Activated T-helper 17 cell treated with anti-CD3 and anti-CD28 coated beads, Interleukin-2, amount 50 U/mL, for 72 hours (primary cell): ENCODE measurements around the gene CATSPERE. TPM values are rescaled to one million over a fixed set of nuclear protein-coding genes. Genes with fewer than 3 reads are reported as not detected.

ENCODE experiments used
- ATAC-seq: fragments of 150-1000 bp; cut with Tn5 transposase; replicated peaks from 2 replicates; pipeline ENCODE4 v1.10.0; 2021; ENCODE audit warnings: mild to moderate bottlenecking, moderate library complexity
- H3K27ac Mint-ChIP-seq: one replicate; pipeline ENCODE4 v1.8.0; 2022; ENCODE audit warnings: mixed read lengths
- H3K27me3 Mint-ChIP-seq: one replicate; pipeline ENCODE4 v1.8.0; 2022; ENCODE audit warnings: mixed read lengths
- H3K36me3 Mint-ChIP-seq: one replicate; pipeline ENCODE4 v1.8.0; 2022; ENCODE audit warnings: low read depth, mild to moderate bottlenecking, mixed read lengths
- H3K4me1 Mint-ChIP-seq: one replicate; pipeline ENCODE4 v1.8.0; 2022; ENCODE audit warnings: mixed read lengths
- H3K4me3 Mint-ChIP-seq: one replicate; pipeline ENCODE4 v1.8.0; 2022; ENCODE audit warnings: mild to moderate bottlenecking, mixed read lengths
- H3K9me3 Mint-ChIP-seq: one replicate; pipeline ENCODE4 v1.8.0; 2022; ENCODE audit warnings: mixed read lengths
- total RNA-seq, 2 donors: library from RNA; stranded (reverse); gene quantifications; one replicate each; pipeline ENCODE4 v1.2.3, GENCODE V29; 2022

The CATSPERE gene
- total RNA-seq, 2 donors from 2014 or later = 0.53 to 0.69 TPM

DNA sequence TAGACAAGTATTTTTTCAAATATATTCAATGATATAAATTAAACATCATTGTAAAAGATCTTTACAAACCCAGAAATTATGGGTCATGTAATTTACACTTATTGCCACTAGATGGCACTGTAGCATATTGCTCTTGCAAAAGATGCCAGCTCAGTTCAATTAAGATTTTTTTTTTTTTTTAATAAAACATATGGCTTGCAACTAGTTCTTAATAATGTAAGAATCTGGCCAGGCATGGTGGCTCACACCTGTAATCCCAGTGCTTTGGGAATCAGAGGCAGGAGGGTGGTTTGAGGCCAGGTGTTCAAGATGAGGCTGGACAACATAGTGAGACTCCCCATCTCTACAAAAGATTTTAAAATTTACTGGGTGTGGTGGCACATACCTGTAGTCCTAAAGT, 142.4 kb downstream of the CATSPERE start:
- H3K9me3 Mint-ChIP-seq = peaks cover 3% of the 10 kb centered on the region
- no peak overlapping the region for H3K27ac Mint-ChIP-seq
- no peaks in the 10 kb centered on the region for H3K36me3 Mint-ChIP-seq
- H3K27me3 Mint-ChIP-seq = peaks cover 13% of the 10 kb centered on the region
- ATAC-seq = no peak
- H3K4me1 Mint-ChIP-seq = peaks cover 11% of the 10 kb centered on the region
- H3K4me3 Mint-ChIP-seq = no peak overlapping the region

DNA sequence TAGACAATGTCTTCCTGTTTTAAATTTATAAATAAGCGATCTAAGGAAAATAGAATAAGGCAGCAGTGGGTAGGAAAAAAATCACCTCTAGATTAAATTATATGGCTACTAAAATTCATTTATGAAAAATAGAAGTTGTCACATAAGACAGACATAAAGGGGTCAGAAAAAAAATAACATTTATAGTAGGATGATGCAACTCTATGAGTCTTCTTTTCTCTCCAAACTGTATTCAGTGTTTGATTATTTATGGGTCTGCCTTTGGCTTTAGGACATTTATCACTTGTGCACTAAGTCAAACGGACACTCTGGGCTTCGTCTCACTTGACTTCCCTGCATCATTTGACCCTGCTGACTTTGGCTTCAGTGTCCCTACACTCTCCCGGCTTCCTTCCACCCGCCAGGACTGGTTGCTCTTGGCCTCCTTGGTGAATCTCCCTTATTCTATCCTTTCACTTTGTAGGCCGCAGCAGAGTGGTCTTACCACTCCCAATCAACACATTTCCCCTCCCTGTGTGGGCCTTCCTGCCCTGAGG, 144.8 kb downstream of the CATSPERE start:
- H3K4me3 Mint-ChIP-seq = no peak overlapping the region
- H3K27ac Mint-ChIP-seq = peak overlapping the region; percentile 69
- no peak for ATAC-seq
- peaks cover 14% of the 10 kb centered on the region for H3K27me3 Mint-ChIP-seq
- H3K36me3 Mint-ChIP-seq = no peaks in the 10 kb centered on the region
- no peaks in the 10 kb centered on the region for H3K4me1 Mint-ChIP-seq
- no peaks in the 10 kb centered on the region for H3K9me3 Mint-ChIP-seq

DNA sequence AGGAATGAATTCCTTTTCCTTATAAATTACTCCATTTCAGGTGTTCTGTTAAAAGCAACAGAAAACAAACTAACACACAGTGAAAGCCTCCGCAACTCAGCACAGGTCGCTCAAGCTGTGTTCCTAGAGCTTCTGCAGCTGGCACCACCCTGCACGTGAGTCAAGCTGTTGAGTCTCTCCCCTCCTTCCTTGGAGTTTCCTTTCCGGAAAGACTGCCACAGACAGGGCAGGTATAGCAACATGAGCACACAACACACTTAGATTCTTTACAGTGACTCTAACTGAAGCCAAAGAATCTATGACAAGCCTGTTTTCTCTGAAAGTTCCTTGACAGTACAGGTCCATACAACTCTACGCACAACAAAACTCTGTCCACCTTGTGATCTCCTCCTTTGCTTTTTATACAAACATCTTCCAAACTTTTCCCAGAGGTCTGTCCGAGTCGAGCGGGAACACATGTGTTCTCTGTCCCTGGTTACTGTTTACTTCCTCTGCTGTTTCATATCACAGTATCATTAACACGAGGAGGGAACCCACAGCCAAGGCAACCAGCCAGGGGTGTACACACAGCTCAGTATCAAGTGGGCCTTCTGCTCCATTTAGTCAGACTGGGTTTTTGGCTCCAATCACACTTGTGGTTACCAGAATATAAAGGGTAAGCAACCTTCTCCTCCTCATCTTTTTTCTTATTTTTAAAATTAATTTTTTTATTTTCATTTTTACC, 153.2 kb downstream of the CATSPERE start:
- Mint-ChIP-seq H3K4me1 (no peaks in the 10 kb centered on the region), H3K27ac (no peak overlapping the region), H3K36me3 (no peaks in the 10 kb centered on the region), H3K27me3 (no peaks in the 10 kb centered on the region), H3K9me3 (no peaks in the 10 kb centered on the region), H3K4me3 (no peak overlapping the region)
- no peak for ATAC-seq

DNA sequence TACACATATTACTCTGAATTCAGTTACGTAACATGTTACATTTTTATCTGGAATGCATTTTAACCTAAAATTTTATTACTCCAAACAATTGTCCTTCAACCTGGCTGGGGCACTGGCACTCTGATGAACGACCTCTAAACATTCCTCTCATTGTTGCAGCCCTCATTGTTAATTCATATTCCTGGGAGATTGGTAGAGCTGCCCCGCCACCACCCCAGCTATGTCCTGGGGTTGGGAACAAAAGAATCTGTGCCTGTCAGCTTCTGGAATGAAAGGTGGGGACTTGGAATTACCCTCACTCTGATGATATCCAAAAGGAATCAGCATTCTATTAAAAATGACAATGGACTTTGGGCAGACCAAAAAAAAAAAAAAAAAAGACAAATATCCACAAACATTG, 153.8 kb downstream of the CATSPERE start:
- Mint-ChIP-seq H3K4me3 (no peak overlapping the region), H3K36me3 (no peaks in the 10 kb centered on the region), H3K27me3 (no peaks in the 10 kb centered on the region), H3K27ac (no peak overlapping the region), H3K9me3 (no peaks in the 10 kb centered on the region), H3K4me1 (no peaks in the 10 kb centered on the region)
- ATAC-seq = no peak

DNA sequence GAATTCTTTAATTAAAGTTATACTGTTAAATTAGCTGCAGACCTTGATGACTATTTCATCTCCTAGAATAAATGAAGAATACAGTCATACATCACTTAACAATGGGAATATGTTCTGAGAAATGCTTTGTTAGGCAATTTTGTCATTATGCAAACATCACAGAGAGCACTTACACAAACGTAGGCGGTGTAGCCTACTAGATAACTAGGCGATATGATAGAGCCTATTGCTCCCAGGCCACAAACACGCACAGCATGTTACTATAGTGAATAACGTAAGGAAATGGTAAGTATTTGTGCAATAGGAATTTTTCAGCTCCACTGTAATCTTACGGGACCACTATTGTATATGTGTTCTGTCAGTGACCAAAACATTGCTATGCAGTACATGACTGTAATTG, 154.2 kb downstream of the CATSPERE start:
- Mint-ChIP-seq H3K4me1 (no peaks in the 10 kb centered on the region), H3K27me3 (no peaks in the 10 kb centered on the region), H3K4me3 (no peak overlapping the region), H3K36me3 (no peaks in the 10 kb centered on the region), H3K27ac (no peak overlapping the region), H3K9me3 (no peaks in the 10 kb centered on the region)
- no peak for ATAC-seq

DNA sequence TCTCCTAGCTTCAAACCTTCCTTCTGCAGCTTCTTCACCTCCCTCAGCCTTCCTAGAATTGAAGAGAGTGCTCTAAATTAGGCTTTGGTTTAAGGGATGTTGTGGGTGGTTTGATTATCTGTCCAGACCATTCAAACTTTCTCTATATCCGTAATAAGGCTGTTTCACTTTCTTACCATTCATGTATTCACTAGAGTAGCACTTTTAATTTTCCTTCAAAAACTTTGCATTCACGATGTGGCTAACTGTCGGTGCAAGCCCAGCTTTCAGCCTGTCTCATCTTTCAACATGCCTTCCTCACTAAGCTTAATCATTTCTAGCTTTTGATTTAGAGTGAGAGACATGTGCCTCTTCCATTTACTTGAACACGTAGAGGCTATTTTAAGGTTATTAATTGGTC, 165.6 kb downstream of the CATSPERE start:
- H3K4me1 Mint-ChIP-seq = peaks cover 5% of the 10 kb centered on the region
- ATAC-seq = peak; percentile 56
- H3K9me3 Mint-ChIP-seq = no peaks in the 10 kb centered on the region
- H3K4me3 Mint-ChIP-seq = no peak overlapping the region
- H3K27ac Mint-ChIP-seq = no peak overlapping the region
- H3K27me3 Mint-ChIP-seq = peaks cover 16% of the 10 kb centered on the region
- H3K36me3 Mint-ChIP-seq = no peaks in the 10 kb centered on the region

DNA sequence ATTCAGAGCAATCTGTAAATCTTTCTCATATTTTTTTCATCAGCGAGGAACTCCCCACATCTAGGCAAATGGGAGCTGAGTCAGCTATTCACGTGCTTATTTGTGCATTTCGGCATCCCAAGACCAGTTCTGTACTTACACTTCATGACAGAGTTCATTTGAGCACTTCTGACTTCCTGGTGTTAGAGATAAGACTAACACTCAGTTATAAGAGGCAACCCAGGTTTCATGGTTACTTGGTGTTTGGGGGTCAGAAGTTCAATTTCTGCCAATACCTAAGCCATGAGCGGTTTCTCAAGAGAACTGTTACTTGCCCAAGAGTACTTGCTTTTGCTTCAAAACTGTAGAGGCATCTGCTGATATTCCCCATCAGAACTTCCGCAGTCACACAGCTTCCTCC, 167.7 kb downstream of the CATSPERE start:
- no peak overlapping the region for H3K4me3 Mint-ChIP-seq
- H3K27ac Mint-ChIP-seq = no peak overlapping the region
- H3K36me3 Mint-ChIP-seq = no peaks in the 10 kb centered on the region
- ATAC-seq = no peak
- no peaks in the 10 kb centered on the region for H3K9me3 Mint-ChIP-seq
- peaks cover 16% of the 10 kb centered on the region for H3K27me3 Mint-ChIP-seq
- H3K4me1 Mint-ChIP-seq = peaks cover 5% of the 10 kb centered on the region

DNA sequence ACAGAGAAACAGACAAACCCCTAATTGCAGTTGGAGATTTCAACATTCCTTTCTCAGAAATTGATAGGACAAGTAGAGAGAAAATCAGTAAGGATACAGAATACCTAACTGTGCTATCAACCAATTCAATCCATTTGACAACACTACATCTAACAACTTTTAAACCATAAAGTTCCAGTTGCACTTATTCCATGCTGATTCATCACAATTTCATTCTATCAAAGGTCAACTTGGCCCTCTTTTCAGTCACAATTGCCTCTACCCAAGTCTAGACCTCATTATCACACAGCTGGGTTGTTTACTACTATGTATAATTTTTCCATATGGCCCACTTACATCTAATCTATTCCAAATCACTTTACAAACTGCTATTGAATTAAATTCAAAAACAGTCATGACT, 172.1 kb downstream of the CATSPERE start:
- Mint-ChIP-seq H3K4me1 (no peaks in the 10 kb centered on the region), H3K9me3 (no peaks in the 10 kb centered on the region), H3K4me3 (no peak overlapping the region), H3K27me3 (peaks cover 9% of the 10 kb centered on the region), H3K27ac (no peak overlapping the region), H3K36me3 (no peaks in the 10 kb centered on the region)
- ATAC-seq = no peak

DNA sequence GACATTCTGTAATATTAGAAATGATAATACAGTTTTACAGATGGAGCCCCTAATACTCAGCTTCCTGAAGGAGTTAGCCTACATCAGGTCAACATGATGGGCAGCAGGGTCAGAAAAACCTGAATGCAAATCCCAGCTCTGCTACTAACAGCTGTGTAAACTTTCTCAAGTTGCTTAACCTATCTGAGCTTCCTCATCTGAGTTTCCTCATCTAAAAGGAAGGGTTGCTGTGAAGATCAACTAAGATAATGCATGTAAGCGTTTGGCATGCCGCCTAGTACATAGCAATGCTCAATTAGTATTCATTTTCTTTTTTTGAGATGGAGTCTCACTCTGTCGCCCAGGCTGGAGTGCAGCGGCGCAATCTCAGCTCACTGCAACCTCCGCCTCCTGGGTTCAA, 173.5 kb downstream of the CATSPERE start:
- Mint-ChIP-seq H3K9me3 (no peaks in the 10 kb centered on the region), H3K4me1 (no peaks in the 10 kb centered on the region), H3K4me3 (no peak overlapping the region), H3K27ac (no peak overlapping the region), H3K36me3 (no peaks in the 10 kb centered on the region), H3K27me3 (peaks cover 5% of the 10 kb centered on the region)
- ATAC-seq = no peak

DNA sequence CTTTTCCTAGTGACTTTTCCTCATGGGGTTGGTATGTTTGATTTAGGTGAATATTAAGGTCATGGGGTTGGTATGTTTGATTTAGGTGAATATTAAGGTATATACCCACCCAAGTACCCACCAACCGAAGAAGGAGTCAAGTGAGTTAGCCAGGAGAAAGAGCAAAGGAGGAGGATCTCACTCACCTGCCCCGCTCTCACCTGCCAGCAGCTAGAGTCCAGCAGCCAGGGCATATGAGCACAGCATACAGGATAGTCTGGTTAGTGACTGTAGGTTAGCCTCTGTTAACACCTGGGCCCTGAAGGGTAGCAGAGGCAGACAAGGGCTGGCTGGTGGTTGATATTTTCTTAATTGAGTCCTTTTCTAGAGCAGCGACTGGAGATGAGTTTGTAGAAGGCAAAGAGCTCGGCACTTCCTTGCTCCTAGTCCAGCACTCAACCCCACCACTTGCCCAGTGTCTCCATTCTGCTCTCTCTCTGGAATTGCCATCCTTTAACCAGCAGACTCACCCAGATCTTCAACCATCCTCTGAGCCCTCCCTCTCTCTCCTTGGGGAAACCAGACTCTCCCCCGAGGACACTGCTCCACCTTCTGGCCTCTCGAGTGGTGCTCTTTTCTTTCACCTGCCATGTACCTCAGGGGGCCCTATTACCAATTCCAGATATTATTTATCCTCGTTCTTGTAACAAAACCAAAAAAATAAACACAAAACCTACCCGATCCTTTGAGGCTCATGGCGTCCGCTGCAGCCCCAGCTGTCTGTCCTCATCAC, 175.6 kb downstream of the CATSPERE start:
- no peaks in the 10 kb centered on the region for H3K9me3 Mint-ChIP-seq

DNA sequence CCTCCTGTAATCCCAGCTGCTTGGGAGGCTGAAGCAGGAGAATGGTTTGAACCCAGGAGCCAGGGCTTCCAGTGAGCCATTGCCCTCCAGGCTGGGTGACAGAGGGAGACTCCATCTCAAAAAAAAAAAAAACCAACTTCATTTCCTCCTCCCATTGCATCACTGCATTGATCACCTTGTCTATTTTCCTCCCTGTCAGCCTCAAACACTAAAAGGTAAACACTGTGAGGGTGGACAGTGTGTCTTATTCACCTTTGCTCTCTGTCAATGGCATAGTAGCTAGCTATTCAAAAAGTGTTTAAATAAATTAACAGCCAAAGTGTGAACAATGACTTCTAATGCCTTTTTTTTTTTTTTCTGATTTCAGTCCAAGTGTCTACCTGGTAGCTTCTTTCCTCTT, 178.5 kb downstream of the CATSPERE start:
- H3K36me3 Mint-ChIP-seq = no peaks in the 10 kb centered on the region
- H3K4me1 Mint-ChIP-seq = no peaks in the 10 kb centered on the region
- no peak overlapping the region for H3K27ac Mint-ChIP-seq
- H3K9me3 Mint-ChIP-seq = no peaks in the 10 kb centered on the region
- no peak overlapping the region for H3K4me3 Mint-ChIP-seq
- H3K27me3 Mint-ChIP-seq = peaks cover 15% of the 10 kb centered on the region
- peak; percentile 6 for ATAC-seq

More for the DNA sequence above, 175.6 kb downstream of the CATSPERE start:
- no peak for ATAC-seq
- H3K36me3 Mint-ChIP-seq = no peaks in the 10 kb centered on the region
- H3K4me3 Mint-ChIP-seq = no peak overlapping the region
- no peak overlapping the region for H3K27ac Mint-ChIP-seq
- no peaks in the 10 kb centered on the region for H3K4me1 Mint-ChIP-seq
- H3K27me3 Mint-ChIP-seq = peaks cover 8% of the 10 kb centered on the region

DNA sequence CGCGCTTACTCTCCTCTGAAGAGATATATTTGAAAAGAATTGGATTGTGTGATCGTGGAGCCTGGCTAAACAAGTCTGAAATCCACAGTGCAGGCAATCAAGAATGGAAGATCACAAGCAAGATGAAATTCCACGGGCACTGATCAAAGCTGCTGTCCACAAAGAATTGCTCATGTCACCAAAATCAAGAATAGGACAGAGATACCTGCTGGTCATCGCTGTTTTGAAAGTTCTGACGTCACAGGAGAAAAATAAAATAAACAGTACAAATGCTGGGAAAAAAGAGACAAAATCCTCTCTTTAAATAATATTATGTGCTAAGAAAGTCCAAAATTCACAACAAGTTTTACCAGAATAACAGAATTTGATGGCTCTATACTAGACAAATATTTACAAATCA, 179.8 kb downstream of the CATSPERE start:
- Mint-ChIP-seq H3K36me3 (no peaks in the 10 kb centered on the region), H3K4me1 (no peaks in the 10 kb centered on the region), H3K27ac (no peak overlapping the region), H3K9me3 (no peaks in the 10 kb centered on the region), H3K27me3 (peaks cover 15% of the 10 kb centered on the region), H3K4me3 (no peak overlapping the region)
- ATAC-seq = no peak

DNA sequence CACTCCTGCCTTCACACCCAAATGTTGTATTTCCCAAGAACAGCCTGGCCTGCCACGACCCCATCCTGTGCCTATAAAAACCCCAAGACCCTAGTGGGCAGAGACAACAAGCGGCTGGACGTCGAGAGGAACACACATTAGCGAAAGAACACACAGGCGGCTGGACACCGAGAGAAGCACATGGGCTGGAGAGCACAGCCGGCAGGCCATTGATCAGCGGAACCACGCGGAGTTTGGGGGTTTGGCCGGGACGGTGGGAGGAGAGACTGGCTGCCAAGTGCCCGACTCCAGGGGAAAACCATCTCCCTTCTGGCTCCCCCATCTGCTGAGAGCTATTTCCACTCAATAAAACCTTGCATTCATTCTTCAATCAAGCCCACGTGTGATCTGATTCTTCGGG, 181.5 kb downstream of the CATSPERE start:
- no peak overlapping the region for H3K4me3 Mint-ChIP-seq
- H3K27ac Mint-ChIP-seq = no peak overlapping the region
- peaks cover 15% of the 10 kb centered on the region for H3K27me3 Mint-ChIP-seq
- no peak for ATAC-seq
- no peaks in the 10 kb centered on the region for H3K36me3 Mint-ChIP-seq
- H3K4me1 Mint-ChIP-seq = no peaks in the 10 kb centered on the region
- H3K9me3 Mint-ChIP-seq = no peaks in the 10 kb centered on the region

DNA sequence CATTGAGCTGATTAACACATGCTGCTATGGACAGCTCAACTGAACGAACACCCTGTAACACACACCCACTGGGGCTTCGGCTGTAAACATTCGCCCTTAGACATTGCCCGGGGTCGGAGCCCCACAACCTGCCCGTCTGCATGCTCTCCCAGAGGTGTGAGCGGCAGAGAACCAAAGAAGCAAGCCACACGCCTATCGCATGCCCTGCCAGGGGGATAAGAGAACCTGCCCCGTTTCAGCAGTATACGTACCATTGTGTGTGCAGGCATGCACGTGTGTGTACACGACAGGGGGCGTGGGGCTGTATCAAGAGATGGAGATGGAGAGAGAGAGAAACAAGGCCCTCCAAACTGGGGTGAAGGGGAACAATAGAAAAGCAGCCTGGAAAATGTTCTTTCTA, 181.9 kb downstream of the CATSPERE start:
- Mint-ChIP-seq H3K9me3 (no peaks in the 10 kb centered on the region), H3K36me3 (no peaks in the 10 kb centered on the region)

DNA sequence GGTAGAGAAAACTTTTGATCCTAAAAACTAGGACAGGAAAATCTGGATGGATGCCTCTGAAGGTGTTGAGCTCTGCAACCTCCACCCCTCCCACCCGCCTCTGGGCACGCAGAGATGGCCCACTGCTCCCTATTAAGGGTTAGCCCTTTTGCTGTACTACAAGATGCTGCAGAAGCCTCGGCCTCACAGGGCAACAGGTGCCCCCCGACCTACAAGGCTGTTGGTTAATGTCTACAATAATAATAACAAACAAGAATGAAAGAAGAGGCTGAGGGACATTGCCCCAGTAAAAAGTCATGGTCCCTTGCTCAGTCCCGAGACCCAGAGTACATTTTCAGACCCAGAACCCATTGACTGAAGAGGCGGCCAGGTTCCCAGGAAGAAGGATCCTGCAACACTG, 184.3 kb downstream of the CATSPERE start:
- H3K36me3 Mint-ChIP-seq = no peaks in the 10 kb centered on the region
- peaks cover 11% of the 10 kb centered on the region for H3K27me3 Mint-ChIP-seq
- no peaks in the 10 kb centered on the region for H3K4me1 Mint-ChIP-seq
- H3K4me3 Mint-ChIP-seq = no peak overlapping the region
- H3K9me3 Mint-ChIP-seq = no peaks in the 10 kb centered on the region
- H3K27ac Mint-ChIP-seq = no peak overlapping the region
- ATAC-seq = no peak

More for the DNA sequence above, 181.9 kb downstream of the CATSPERE start:
- no peak for ATAC-seq
- Mint-ChIP-seq H3K27me3 (peaks cover 15% of the 10 kb centered on the region), H3K27ac (no peak overlapping the region), H3K4me1 (no peaks in the 10 kb centered on the region), H3K4me3 (no peak overlapping the region)
